HL-60 (cell line): ENCODE results near the gene PGAM5.

Experiments
- DNase-seq, 2 experiments: peaks; one replicate each; pipeline ENCODE4 v3.0.0-alpha.2; 2010 to 2020; ENCODE audit warnings: low read depth in 1 of 2, low spot score in 1 of 2
- H3K27ac ChIP-seq: fragments of 250-450 bp; sonication (Bioruptor Pico); replicated peaks from 2 replicates; pipeline ENCODE4 v1.5.1; 2020; ENCODE audit warnings: mild to moderate bottlenecking, moderate library complexity
- H3K27me3 ChIP-seq: fragments of 250-450 bp; sonication (Bioruptor Pico); 2 replicates; pipeline ENCODE4 v1.5.1; 2021; ENCODE audit warnings: mild to moderate bottlenecking, moderate library complexity; ENCODE audit not compliant: insufficient read depth, poor library complexity, severe bottlenecking
- H3K4me3 ChIP-seq: replicated peaks from 2 replicates; pipeline ENCODE4 v1.5.1; 2011; ENCODE audit warnings: mild to moderate bottlenecking, control low read depth, low read length; ENCODE audit not compliant: insufficient read depth
- CTCF ChIP-seq: IDR thresholded peaks from one replicate; pipeline ENCODE4 v1.5.1; 2011; ENCODE audit warnings: low read length, control low read depth, inconsistent platforms; ENCODE audit not compliant: insufficient read depth
- GABPA ChIP-seq: IDR thresholded peaks from 2 replicates; pipeline ENCODE4 v1.6.1; 2012; ENCODE audit warnings: low read depth
- POLR2AphosphoS5 ChIP-seq: IDR thresholded peaks from 2 replicates; pipeline ENCODE4 v1.6.1; 2012; ENCODE audit warnings: low read depth
- REST ChIP-seq: IDR thresholded peaks from 2 replicates; pipeline ENCODE4 v1.6.1; 2012; ENCODE audit warnings: low read depth; ENCODE audit not compliant: insufficient replicate concordance
- SPI1 ChIP-seq: IDR thresholded peaks from 2 replicates; pipeline ENCODE4 v1.6.1; 2012; ENCODE audit warnings: low read depth, mild to moderate bottlenecking, borderline replicate concordance

Gene PGAM5

DNA sequence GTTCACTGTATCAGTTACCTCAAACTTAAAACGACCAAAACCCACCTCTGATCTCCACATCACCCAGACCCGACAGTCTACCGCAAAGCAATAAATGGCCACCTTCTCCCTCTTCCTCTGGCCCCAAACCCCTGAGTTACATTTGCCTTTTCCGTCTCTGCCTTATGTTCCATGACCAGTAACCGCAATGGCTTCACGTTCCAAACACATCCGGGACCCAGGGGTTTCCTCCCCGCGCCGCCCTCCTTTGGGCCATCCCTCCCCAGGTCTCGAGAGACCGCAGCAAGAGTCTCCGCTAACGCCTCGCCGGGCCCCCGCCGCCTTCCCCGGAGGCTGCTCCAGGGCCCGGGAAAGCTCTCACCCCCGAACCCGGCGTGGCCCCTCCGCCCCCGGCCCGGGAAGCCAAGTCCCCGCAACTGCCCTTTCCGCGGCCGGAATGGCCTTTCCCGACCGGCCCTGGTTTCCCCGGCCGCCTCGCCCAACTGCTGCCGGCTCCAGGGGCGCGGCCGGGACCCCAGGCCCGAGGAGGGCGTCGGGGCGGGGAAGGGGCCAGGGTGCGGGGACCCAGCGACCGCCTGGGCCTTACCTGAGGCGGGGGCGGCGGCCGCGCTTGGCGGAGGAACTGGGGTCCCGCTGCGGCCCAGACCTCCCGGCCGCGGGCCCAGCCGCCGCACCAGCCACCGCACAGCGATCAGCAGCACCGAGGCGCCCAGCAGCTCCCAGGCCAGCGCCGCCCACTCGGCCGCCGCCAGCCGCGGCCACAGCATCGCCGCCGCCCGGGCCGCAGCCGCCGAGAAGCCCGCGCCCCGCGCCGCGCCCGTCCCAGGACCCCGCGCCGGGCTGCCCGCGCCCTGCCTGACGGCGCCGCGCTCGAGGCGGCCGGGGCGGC is 50.6 kb downstream of the PGAM5 start, which contains the start of gene ANKLE2:
Gene ANKLE2, minus strand, starts transcription at position 801 of the 889 bp plus-strand sequence. Its CDS starts 34 bp downstream, at position 767.
- Histone ChIP-seq H3K27ac (peak within 1 kb of the TSS; percentile 96), H3K27me3 (no peaks in the 10 kb centered on the region), H3K4me3 (peak within 1 kb of the TSS; percentile 80)
- TF ChIP-seq POLR2AphosphoS5 (peak; percentile 41; the same call in 1 of the 2 replicates), REST (no peak), SPI1 (0 out of 2 replicates have a peak, but pooled peaks have one; percentile 0), GABPA (no peak), CTCF (no peak)
- DNase-seq, result peak; percentile 41 to 68

GRCh38 chr12:132761921-132762583 is 51.4 kb downstream of the PGAM5 start:
- TF ChIP-seq CTCF (no peak), SPI1 (peak; percentile 58; the same call in 1 of the 2 replicates), REST (peak; percentile 43), GABPA (no peak), POLR2AphosphoS5 (peak; percentile 82)
- peak overlapping the region; percentile 96 for H3K27ac ChIP-seq
- peak overlapping the region; percentile 42 for H3K4me3 ChIP-seq
- no peaks in the 10 kb centered on the region for H3K27me3 ChIP-seq
- DNase-seq, result peak; percentile 85 to 88

DNA sequence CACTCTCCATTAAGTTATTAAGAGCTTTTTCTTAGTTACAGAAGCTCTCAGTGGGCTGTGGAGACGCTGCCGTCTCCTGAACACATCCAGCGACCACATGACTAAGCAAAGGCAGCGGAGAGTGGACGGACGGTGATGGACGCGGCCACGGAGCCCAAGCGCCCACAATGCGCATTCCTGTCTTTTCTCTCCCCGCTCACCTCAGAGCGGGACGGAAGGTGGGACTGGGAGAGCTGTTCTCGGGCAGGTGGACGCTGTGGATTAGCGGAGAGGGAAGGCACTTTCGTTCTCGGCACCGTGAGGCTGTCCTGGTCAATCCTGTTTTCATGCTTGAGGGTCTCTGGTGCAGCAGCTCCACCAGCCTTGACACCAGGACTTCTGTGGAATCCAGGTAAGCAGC is 53.6 kb downstream of the PGAM5 start:
- no peak for DNase-seq
- Histone ChIP-seq H3K27me3 (no peaks in the 10 kb centered on the region), H3K4me3 (no peak overlapping the region), H3K27ac (peak overlapping the region; percentile 71)
- TF ChIP-seq GABPA, result no peak
- TF ChIP-seq CTCF, result no peak
- TF ChIP-seq POLR2AphosphoS5, result no peak
- no peak for TF ChIP-seq SPI1
- TF ChIP-seq REST, result no peak
